Sciatic nerve (tissue), 2 donors: Measurements from ENCODE around the gene SMPDL3A. TPM values are rescaled to one million over a fixed set of nuclear protein-coding genes. Genes with fewer than 3 reads are reported as not detected.

Experiments
- ATAC-seq: fragments of 200-7000 bp; cut with Tn5 transposase; one replicate; pipeline ENCODE4 v1.9.1; 2020; ENCODE audit warnings: mild to moderate bottlenecking, moderate library complexity
- DNase-seq: peaks from one replicate; pipeline ENCODE4 v3.0.0-alpha.2; 2020; ENCODE audit warnings: low spot score
- intact Hi-C: fragments of 100-400 bp; cut with DNase I; formaldehyde crosslinking; loops from one replicate; pipeline ENCODE4 v1.14.2; 2022
- total RNA-seq: library from RNA; stranded (reverse); fragmentation: NEBNext Ultra II Directional; extraction: Animal tissue kit (Norgen Biotek cat#: 25700); gene quantifications from one replicate; pipeline ENCODE4 v1.2.1, GENCODE V29; 2021
- donor health status: DM: no; HTN: no; CAD: no.
- donor health status: DM: no; HTN: no; CAD: no.

Gene SMPDL3A
- total RNA-seq, 1 donor from 2014 or later: 9.3 TPM

DNA sequence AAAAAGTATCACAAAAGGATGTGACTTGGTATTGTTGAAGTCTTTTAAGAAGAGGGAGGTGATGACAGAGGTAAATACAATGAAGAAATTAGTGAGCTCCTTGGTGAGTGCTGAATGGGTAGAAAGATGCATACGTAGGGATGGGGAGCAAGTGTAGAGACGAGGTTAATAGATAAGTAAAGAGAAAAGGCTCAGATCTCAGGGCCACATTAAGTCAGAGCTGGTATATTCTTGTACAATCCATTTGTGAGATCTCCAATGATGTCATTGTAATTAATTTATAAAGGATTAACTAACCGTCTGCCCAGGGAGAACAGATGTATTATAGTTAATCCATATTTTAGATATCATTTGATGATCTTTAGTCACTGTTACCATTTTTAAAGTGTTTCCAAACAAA lies 43.4 kb downstream of the SMPDL3A start:
- DNase-seq (no peak), ATAC-seq (no peak)
- intact Hi-C loops: no loop called here

DNA sequence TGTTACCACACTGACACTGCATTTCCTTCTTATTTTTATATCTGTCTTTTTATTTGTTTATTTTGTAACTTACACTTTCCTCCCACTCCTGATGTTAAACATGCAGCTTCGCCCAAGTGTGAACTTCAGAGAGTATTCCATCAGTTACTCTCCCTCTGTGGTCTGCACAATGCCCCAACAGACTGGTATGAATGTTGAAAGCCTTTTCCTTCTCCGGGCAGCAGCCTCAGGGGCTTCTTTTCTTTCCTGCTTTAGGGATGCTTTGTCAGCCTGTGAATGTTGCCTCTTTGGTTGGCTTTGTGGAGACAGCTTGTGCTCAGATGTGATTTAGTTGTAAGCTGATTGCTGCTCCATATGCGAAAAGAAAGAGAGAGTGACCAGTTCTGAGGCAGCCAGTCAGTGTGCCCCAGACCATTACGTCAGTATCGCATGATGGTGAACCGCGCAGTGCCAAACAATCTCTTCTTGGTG lies 44.0 kb downstream of the SMPDL3A start:
- no peak for ATAC-seq
- DNase-seq: no peak
- intact Hi-C loops: no loop called here

DNA sequence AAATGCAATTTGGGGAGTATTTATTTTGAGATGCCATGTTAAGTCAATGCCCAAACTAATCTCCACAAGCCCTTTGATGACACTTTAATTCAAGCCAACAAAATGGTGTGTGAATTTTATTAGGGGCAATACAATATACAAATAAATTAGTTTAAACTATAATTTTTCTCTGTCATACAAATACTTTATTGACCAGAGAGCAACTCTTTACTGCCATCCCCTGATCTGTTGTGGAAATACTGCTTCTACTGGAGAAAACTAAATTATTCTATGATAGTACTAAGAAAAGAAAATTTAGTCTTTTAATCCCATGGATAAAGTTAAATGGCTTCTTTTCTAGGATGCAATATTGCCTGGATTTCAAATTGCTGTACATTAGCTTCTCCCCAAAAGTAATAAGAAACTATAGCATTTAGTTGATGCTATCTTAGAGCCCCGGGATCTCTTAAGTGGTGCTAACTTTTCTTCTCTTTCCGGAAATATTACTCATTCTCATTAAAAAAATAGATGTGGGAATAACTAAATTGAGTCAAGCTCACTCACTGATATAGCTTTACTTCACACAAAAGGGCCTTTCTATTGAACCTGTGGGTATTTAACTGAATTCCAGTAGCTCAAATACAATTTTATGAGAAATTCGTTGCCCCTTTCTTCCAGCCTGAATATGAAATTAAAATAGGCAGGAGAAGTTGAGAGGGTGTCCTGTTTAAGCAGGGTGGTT lies 49.2 kb downstream of the SMPDL3A start:
- no peak for DNase-seq
- intact Hi-C loops: loop anchor here (5.0 kb wide), 1 partner anchor 106 kb away; no protein-coding TSS in a partner anchor

DNA sequence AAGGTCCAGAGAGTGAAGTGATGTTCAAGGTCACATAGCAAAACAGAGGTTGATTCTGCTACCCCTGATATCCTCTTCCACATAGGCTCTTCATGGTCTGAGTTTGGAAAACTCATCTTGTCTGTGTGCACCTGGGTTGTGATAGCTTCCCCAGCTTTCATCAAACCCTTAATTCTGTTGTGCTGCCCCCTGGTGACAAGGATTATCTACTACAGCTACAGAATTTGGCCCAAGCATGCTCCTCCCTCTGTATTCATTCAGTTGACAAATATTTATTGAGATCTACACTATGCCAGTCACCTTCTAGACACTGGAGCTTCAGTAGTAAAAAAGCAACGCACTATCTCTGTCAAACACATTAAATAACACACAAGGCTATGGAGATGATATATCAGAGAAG lies 50.4 kb downstream of the SMPDL3A start:
- intact Hi-C loops: loop anchor here (5.0 kb wide), 1 partner anchor 107 kb away; no protein-coding TSS in a partner anchor
- ATAC-seq: peak; percentile 71
- no peak for DNase-seq

More for the DNA sequence above, 49.2 kb downstream of the SMPDL3A start:
- no peak for ATAC-seq

DNA sequence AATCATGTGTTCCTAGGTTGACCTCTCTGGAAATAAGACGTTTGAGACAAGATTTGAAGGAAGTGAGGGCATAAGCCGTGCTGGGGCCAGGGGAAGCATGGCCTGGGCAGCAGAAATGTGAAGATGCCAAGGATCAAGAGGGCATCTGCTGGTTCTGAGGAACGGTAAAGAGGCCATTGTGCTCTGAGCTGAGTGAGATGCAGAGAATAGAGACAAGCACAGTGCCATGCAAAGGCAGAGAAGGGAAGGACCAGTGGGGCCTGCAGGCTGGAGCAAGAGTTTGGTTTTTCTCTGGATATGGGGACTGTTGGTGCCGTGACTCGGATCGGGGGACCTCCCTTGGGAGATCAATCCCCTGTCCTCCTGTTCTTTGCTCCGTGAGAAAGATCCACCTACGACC lies 50.8 kb downstream of the SMPDL3A start:
- ATAC-seq: peak; percentile 20
- intact Hi-C loops: loop anchor here (5.0 kb wide), 1 partner anchor 108 kb away; no protein-coding TSS in a partner anchor
- DNase-seq: no peak

DNA sequence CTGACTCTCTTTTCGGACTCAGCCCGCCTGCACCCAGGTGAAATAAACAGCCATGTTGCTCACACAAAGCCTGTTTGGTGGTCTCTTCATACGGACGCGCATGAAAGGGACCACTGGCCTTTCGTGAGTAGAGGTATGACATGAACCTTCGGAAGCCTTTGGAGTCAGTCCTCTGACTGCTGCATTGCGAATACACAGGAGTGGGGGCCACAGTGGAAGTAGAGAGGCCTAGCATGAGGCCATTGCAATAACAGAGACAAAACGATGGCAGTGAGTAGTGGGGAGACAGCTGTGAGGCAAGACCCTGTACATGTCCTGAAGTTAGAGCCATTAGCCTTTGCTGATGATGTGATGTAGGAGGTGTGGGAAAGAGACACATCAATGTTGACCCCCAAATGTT lies 56.4 kb downstream of the SMPDL3A start:
- intact Hi-C loops: no loop called here
- ATAC-seq (no peak), DNase-seq (no peak)

DNA sequence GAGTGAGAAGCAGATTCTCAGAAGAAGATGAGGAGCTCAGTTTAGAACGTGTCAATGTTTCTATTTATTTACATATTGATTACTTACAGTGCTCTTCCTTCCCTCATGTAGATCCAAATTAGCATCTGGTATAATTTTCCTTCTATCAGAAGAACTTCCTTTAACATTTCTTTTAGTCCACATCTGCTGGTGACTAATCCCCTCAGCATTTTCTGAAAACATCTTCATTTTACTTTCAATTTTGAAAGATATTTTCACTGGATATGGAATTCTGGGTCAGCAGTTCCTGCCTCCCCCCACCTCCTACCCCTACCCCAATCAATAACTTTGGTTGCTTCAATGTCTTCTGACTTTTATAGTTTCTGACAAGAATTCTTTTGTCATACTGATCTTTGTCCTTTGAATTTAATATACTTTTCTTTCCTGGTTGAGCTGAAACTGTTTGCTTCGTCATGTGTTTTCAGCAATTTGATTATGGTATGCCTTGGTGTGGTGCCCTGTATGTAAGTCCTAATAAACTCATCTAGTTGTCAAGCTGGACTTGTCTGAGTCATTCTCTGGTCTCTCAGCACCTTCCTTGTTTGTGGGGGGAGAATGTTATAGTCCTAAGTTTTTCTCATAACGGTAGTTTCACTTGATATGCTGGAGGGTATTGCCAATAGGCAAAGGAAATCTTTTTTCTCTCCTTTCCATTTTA lies 57.0 kb downstream of the SMPDL3A start:
- no peak for ATAC-seq
- intact Hi-C loops: no loop called here
- no peak for DNase-seq

DNA sequence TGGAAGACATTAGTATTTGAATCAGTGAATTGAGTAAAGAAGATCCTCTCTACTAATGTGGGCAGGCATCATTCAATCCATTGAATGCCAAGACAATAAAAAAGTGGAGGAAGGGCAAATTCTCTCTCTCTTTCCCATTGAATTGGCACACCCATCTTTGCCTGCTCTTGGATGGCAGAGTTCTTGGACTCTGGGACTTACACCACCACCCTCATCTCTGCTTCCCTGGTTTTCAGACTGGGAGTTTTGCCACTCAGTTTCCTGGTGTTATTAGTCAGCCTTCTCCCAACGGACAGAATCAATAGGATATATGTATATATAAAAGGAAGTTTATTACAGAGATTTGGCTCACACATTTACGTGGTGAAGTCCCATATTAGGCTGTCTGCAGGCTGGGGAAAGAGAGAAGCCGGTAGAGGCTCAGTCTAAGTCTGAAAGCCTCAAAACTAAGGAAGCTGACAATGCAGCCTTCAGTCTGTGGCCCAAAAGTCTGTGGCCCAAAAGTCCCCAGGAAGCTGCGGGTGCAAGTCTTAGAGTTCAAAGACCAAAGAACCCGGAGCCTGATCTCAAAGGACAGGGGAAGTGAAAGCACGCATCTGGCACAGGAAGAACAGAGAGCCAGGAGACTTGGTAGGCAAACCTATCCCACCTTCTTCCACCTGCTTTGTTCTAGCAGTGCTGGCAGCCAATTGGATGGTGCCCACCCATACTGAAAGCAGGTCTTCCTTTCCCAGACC lies 64.4 kb downstream of the SMPDL3A start:
- ATAC-seq: no peak
- intact Hi-C loops: no loop called here
- no peak for DNase-seq

Other genes starting within 250 kb of the SMPDL3A start
- 2.2 TPM for gene PKIB, start 178.9 kb upstream of the SMPDL3A start, total RNA-seq
- not detected for gene FABP7, start 9.5 kb upstream of the SMPDL3A start, total RNA-seq
- 0.04 TPM for gene CLVS2, start 207.0 kb downstream of the SMPDL3A start, total RNA-seq